Activated naive CD8-positive, alpha-beta T cell treated with anti-CD3 and anti-CD28 coated beads, Interleukin-2, amount 50 U/mL, for 16 hours (primary cell): ENCODE measurements around the gene OR10A7.
A peak's percentile ranks its signal among the peaks of the same experiment; 100 is the strongest.
"Not testable (repeated sequence)": the region's sequence is repeated elsewhere in the genome, so short reads cannot be mapped to it uniquely, and the experiment has no call there.

Experiments used
- DNase-seq: peaks from one replicate; pipeline ENCODE4 v3.0.0-alpha.2; 2020; ENCODE audit warnings: low read depth, low spot score

The OR10A7 gene

GRCh38 chr12:55220725-55221124 lies at the start of gene OR10A7:
Gene OR10A7 (plus strand): TSS chr12:55221025. CDS start chr12:55221025, 0 bp downstream.
- DNase-seq = no peak

- DNase-seq = no peak
These were observed 49.4 kb upstream of the OR10A7 start for GRCh38 chr12:55171445-55171844.

GRCh38 chr12:55171846-55172245 lies 49.0 kb upstream of the OR10A7 start:
- DNase-seq = not testable (repeated sequence)

GRCh38 chr12:55172686-55173085 lies 48.1 kb upstream of the OR10A7 start:
- no peak for DNase-seq

GRCh38 chr12:55173456-55173855 lies 47.4 kb upstream of the OR10A7 start:
- no peak for DNase-seq

- no peak for DNase-seq
These were observed 32.3 kb upstream of the OR10A7 start for GRCh38 chr12:55188573-55188972.

- peak; percentile 12 for DNase-seq
These were observed 31.8 kb upstream of the OR10A7 start for GRCh38 chr12:55188974-55189556.

- no peak for DNase-seq
These were observed 26.4 kb upstream of the OR10A7 start for GRCh38 chr12:55194382-55194781.

- no peak for DNase-seq
These were observed 5.7 kb downstream of the OR10A7 start for GRCh38 chr12:55226523-55226922.

- DNase-seq = no peak
These were observed 6.8 kb downstream of the OR10A7 start for GRCh38 chr12:55227643-55228042.

- DNase-seq = no peak
These were observed 23.5 kb downstream of the OR10A7 start, which contains the start of gene OR6C74 for GRCh38 chr12:55244309-55244708. Gene OR6C74 (plus strand): TSS chr12:55244609. CDS start chr12:55247288, 2,679 bp downstream.

GRCh38 chr12:55246159-55246558 lies 25.3 kb downstream of the OR10A7 start:
- DNase-seq = no peak

- DNase-seq = no peak
These were observed 30.1 kb downstream of the OR10A7 start for GRCh38 chr12:55250944-55251343.

GRCh38 chr12:55253281-55253680 lies 32.5 kb downstream of the OR10A7 start:
- no peak for DNase-seq

- no peak for DNase-seq
These were observed 36.0 kb downstream of the OR10A7 start for GRCh38 chr12:55256831-55257230.

GRCh38 chr12:55258303-55258702 lies 37.5 kb downstream of the OR10A7 start:
- DNase-seq = no peak
